HG03520 (cell line): ENCODE results near the gene ANKRD33.

Source experiments
- ATAC-seq: cut with Tn5 transposase; IDR thresholded peaks from one replicate; pipeline ENCODE4 v1.9.1; 2021; ENCODE audit warnings: mild to moderate bottlenecking, moderate library complexity; ENCODE audit not compliant: unreplicated experiment

ANKRD33 gene, protein sequence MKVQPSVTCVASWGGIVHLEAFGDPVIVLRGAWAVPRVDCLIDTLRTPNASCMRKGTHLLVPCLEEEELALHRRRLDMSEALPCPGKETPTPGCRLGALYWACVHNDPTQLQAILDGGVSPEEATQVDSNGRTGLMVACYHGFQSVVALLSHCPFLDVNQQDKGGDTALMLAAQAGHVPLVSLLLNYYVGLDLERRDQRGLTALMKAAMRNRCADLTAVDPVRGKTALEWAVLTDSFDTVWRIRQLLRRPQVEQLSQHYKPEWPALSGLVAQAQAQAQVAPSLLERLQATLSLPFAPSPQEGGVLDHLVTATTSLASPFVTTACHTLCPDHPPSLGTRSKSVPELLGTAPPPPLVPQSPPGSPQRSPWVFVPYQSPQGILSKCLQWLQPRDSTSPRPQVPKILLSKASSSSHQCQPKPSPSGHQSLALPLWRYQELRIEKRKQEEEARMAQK

DNA sequence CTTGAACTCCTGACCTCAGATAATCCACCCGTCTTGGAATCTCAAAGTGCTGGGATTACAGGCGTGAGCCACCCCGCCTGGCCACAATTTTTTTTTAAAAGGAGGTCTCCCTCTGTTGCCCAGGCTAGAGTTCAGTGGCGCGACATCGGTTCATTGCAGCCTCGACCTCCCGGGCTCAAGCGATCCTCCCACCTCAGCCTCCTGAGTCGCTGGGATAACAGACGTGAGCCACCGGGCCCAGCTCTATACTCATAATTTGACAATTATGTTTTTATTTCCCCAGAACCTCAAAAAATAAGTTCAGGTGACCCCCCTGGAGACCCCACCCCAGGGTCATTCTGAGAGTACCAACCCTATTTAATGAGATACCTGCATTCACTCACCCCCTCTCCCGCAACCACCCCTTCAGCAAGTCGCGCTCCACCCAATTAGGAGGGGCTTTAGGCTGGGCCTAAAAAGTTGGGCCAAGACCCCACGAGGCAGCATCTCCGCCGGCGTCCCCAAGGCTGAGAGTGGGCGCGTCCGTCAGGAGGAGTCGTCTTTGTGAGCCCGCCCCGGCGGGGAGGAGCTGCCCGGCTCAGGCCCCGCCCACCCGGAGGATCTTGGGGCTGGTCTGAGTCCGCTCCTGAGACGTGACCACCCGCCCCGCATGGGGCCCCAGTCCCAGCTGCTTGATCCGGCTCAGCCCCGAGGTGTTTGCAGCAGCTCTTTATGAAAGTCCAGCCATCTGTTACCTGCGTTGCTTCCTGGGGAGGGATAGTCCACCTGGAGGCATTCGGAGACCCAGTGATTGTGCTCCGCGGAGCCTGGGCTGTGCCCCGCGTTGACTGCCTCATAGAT, at the start of gene ANKRD33:
ANKRD33 (plus strand) TSS at position 628 of the 840 bp plus-strand sequence; CDS start at position 712, 84 bp downstream.
- ATAC-seq: no peak

DNA sequence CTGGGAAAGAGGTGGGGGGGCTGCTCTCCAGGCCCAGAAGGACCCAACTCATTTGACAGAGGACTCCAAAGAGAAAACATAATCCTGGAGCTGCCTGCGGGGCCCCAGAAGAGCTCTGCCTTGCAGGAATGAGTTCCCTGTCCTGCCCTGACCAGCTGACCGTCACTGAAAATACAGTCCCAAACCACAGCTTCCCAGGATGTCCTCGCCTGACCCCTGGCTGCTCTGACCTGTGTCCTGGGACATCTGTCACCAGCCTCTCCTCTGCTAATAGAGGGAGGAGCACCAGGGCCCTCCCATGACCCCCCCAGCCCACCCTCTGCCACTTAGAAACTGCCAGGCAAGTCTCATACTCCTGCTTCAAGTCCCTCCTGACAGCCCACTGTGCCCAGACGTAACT, 49.1 kb upstream of the ANKRD33 start:
- ATAC-seq: no peak

DNA sequence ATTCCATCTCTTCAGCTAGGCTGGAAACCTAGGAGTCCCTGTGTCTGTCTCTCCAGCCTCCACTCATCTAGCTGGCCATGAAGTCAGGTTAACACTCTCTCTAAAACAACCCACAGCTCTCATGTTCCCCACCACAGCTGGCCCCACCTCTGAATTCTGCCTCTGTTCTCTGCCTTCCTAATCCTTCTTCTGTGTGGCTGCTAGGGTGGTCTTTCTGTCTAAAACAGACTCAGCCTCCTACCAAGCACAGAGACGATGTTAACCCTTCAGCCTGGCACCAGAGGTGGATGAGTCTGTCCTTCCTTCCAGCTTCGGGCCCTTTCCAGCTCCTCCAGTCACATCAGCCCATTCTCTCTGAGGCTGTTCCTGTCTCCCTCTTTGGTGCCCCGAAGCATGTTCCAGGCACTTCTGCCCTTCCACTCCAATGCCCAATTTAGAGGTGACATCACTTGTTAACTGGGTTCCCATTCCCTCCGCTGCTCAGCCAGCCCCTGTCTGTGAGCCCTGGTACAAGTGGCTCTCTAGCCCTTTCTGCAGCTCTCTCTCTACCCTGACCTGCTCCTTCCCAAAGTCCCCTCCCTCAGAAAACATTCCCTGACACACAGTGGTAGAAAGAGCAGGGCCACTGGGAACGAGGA, 48.5 kb upstream of the ANKRD33 start:
- ATAC-seq: no peak

DNA sequence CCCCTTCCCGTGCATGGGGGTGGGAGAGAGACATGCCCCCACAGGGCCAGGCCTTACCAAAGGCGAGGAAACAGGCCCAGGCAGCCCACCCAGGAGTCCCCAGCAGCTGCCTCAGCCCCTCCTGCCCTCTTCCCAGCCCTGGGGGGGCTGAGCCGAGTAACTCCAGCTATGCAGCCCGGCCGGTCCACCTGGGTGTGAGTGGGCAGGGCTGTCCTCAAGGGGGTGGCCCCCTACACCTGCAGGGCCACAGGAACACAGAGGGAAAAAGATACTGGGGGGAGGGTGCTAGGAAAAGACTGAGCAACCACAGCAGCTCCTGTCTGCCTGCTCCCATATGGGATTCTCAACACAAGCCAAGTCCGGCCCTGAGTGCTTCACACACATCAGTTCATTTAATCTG, 46.9 kb upstream of the ANKRD33 start:
- no peak for ATAC-seq

DNA sequence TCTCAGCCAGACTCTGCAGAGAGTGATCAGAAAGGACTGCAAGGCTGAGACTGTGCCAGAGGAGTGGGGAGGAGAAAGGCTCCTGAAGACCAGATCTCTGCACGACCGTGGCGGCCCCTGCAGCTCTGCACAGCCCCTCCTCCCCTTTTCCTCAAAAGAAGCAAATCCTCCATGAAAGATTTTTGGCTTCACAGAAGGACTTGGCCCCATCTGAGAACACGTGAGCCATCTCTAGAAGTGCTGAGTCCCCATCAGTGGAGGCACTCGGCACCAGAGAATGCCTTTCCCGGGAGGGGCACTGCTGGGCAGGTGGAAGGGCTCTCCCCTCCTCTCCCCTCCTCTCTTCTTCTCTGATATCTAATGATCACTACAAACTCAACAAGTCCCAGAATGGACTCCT, 46.2 kb upstream of the ANKRD33 start:
- ATAC-seq: no peak

DNA sequence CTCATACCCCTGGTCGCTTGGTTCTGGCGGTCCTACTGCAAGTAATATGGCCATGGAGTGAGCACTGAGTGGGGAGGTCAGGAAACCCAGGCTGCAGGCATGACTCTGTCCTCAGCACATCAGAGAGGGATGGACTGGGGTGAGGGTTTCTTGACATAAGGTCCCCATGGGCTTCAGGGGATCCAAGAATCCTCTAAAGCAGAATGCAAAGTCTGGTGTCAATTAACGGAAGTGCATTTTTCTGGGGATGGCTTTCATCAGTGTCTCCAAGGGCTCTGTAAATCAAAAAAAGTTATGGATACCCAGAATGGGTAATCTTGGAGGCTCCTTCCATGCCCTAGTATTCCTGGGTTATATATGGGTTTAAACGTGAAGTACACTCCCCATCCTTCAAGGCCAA, 43.0 kb upstream of the ANKRD33 start:
- ATAC-seq: no peak

DNA sequence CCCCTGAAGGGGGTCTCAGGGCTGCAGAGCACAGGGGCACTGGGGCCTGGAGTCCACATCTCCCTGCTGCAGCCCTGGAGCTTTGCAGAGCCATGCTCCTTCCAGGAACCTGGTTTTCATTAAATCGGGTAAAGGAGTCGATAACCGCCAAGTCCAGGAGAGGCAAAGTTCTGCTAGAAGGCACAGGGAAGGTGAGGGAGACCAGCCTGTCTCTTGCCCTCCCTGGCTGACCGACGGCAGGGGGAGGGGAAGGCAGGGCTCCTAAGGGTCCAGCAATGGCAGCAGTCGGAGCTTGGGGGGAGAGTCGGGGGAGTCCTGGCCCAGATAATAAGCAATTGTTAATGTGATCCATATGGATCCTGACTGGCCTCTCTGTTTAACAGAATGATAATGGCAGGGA, 42.4 kb upstream of the ANKRD33 start:
- ATAC-seq: no peak

DNA sequence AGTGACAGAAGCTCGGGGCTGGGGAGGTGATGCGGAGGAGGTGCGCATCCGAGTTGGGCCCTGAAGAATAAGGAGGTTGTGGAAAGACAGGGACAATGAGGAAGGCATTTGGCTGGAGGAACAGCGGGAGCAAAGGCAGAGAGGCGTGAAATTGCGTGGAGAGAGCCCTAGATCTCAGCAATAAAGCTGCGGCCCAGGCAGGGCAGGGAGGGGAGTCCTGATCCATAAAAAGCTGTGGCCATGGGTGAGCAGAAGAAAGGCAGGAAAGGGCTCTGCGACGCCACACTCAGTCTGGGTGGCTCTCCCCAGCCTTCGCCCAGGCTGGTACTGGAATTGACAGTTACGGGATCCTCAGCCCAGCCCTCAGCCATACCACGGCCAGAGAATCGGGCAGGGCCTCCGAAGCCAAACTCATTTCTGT, 41.6 kb upstream of the ANKRD33 start:
- no peak for ATAC-seq

DNA sequence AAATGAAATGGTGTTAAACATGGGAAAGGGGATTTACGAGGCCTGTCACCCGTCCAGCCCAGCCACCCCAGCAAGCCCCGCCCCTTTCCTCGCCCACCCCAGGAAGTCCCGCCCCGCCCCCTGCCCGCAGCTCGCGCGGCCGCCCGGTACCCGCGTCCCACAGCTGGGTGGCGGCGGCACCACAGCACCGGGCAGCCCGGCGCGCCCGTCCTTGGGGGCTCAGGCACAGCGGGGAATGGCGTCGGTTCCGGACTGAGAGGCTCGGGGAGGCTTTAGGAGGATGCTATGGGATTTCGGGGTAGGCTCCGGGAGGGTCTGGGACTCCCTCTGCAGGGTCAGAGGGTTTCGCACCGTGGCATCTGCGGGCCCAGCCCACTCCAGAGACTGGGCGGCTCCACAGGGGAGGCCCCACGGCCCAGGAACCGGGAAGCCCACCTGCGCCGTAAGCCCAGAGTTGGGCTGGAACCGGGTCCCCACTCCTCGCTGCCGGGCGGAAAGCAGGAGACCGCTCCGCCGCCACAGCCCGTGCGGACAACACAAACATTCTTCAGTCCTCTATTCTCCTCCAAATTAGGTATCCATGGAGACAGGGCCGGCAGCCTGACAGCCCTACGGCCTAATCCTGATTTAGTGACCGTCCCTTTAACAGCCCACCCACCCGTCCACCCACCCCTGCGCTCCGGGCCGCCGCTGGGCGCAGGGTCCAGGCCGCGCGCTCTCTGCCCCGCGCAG, 40.8 kb upstream of the ANKRD33 start:
- ATAC-seq: no peak

DNA sequence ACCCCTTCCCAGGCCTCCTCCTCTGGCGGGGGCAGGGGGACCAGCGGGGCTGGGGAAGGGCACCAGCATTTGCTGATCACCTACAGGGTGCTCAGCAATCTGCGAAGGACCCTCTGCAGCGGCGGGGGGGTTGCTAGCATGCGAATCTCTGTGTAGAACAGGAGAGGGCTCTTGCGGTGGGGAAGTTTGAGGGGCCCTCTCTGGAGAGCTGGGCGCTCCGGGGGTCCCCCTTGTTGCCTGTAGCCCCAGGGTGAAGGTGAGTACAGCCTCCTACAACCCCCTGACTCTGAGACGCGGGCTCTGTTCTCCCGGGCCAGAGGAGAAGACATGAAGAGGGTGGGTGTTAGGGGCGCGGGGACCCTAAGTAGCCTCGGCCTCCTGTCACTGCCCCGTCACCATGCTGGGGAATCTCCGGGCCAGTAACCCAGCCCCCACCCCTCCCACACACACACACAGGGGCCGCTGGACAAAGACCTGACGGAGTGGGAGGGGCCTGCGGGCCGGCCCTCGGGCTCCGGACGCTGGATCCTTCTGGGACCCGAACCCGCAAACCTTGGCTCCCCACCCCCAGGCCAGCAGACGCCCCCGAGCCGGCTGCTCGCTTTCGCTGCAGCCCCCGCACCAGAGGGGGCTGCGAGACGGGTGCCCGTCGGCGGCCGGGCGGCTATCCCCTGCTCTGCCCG, 40.1 kb upstream of the ANKRD33 start:
- no peak for ATAC-seq

DNA sequence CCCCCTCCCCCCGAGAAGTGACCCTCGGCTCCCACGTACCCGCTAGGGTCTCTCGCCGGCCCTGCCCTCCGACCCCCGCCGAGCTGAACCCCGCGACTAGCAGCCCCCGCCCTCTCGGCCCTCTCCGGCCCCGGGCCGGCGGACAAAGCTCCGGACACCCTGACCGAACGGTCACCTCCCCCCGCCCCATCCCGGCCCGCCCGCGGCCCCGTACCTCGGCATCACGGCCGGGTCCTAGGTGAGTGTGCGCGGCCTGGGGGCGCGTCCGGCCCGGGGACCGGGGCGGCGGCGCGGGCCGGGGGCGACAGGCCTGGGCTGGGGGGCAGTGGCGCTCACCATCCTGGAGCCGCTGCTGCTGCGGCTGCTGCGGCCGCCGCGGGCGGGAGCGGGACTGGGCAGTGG, 39.6 kb upstream of the ANKRD33 start, which contains the start of gene FIGNL2:
FIGNL2 (minus strand) TSS at position 393 of the 402 bp plus-strand sequence. CDS start 26,305 bp downstream, outside the sequence.
- no peak for ATAC-seq

DNA sequence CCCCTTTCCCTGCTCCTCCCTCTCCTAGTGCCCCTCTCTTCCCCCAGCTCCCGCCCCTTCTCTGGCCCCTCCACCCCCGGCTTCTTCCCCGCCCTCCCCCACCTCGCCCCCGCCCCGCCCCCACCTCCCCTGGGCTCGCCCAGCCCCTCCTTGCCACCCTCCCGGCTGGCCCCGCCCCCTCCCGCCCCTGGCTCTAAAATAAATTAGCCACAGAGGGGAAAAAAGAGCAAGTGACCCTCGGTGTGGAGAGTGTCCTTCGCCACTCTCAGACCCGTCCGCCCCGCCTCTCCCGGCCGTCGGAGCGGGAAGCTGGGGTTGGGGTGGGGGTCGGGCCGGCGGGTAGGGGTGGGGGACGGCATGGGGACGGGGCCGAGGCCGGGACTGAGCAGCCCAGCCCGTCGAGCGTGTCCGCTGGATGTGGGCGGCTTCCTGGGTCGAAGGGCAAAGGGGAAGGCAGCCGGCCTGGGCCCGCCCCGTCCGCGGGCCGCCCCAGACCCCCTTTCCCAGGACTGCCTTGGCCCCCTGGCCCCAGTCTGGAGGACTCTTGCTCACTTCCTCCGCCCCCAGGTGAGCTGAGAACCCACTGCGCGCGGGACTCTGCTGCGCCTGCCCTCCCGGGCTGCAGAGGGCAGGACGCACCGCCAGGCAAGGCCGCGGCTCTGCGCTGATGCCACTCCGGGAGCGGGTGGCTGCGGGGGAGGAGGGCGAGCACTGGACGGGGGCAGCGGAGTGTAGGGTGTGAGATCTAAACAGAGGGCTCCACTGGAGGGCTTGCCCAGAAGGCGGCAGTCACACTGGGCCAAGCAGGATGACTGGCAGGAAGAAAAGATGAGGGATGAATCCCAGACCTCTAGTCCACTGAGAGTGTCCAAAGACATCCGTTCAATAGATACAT, 38.8 kb upstream of the ANKRD33 start:
- no peak for ATAC-seq

DNA sequence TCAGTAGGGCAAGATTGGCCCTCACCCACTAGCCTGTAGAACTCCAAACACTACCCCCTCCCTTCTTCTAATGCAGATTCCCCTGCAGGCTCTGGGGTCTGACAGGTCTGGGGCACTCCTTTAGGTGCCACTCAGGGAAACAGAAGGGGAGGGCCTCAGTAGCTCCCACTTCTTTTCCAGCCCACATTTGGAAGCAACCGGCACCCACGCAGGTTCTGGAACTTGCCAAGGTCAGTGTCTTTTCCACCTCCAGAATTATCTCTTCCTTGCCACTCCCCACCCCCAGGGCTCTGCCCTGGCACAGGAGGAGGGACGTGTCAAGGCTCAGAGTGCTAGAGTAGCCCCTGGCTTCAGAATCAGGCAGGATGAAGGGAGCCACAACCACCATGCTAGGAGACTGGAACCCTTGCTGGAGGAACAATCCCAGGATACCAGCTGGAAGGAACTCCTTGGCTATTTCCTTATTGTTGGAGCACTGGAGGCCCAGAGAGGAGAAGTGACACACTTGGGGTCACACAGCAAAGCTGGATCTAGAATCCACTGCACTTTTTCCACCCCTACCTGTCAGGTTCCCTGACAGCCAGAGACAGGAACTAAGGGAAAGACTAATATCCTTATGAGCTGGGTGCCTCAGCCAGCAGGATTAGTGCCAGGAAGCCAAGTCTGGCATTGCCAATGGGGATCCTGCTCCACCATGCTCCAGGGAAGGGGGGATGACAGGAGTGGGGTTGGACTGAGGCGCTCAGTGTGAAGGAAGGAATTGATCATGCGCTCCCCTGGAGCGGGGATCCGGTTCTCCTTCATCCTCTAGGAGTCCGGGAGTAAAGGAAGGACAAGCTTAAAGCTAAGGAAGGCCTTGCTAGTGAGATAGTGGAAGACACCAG, 37.6 kb upstream of the ANKRD33 start:
- ATAC-seq: no peak

DNA sequence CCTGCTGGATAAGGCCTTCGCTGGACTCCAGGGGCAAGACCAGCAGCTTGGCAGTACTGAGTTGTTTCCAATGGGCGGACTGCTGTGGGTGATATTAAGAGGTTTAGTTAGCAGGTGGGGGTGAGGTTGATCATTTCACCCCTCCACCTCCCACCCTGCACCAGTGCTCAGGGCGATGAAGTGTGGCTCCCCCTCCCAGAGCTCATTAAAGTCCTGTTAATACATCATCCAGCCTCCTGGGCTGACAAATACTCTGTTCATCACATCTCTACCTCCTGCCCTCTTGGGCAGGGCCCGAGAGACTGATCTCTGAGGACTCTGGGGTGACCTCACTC, 37.0 kb upstream of the ANKRD33 start:
- ATAC-seq: no peak

DNA sequence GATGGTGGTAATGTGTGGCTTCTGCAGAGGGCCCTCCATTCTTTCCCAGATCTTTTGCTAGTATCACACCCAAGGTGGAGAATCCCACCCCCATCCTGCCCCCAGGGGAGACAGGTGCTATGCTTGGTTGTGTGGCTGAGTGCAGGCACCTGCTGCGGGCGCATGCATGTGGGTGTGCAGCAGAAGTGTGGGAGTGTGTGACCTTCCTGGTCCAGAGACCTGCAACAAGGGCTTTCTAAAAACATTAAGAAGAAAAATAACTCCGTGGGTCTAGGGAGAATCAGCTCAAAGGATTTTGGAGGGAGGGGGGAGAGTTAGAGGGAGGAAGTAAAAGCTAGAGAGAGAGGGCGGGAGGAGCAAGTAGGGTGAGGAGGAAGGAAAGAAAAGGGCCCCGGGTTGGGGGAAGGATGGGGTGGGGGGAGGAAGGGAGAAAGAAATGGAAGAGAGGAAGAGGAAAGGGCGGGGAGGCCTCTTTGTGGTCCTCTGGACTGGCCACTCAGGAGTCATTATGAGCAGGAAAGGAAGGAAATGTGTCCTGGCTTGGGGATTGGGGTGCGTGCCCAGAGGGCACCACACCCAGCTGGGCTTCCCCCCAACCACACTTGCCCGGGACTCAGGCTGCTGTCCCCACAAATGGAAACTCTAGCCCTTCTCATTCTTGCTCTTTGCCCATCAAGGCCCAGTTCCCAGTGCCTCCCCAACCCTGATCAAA, 36.3 kb upstream of the ANKRD33 start:
- ATAC-seq: no peak

DNA sequence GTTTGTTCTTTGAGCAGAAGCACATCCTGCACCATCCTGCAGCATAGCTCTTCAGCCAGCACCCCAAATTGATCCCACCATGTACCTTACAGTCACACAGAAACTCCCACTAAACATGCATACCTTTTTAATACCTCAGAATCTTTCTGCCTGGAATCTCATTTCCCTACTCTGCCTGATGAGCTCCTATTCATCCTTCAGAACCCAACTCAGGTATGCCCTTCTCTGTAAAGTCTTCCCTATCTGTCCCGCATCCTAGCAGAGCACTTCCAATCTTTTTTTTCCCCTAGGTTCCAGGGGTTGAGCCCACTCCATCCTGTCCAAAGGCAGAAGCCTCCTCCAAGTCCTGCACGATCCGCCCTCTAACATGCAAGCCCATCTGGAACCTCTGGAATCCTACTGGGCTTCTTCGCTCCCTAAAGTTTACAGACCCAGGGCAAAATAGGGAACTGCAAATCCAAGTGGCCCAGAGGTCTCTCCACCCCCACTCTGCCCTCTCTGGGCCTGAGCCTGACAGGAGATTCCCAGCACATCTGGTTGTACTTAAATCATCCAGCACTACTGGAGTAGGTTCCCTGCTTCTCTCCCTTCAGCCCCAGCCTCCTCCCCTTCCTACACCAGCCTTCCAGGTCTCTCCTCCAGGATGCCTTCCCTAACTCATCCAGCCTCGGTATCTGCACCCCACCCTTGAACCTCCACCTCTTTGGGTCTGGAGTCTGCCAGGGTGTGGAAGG, 35.3 kb upstream of the ANKRD33 start:
- ATAC-seq: no peak
